GM18502 (cell line): ENCODE data around the gene KIF21A.

Source experiments
- ATAC-seq: cut with Tn5 transposase; IDR thresholded peaks from one replicate; pipeline ENCODE4 v1.9.1; 2021; ENCODE audit warnings: mild to moderate bottlenecking; ENCODE audit not compliant: unreplicated experiment, poor library complexity

Gene KIF21A

GRCh38 chr12:39390752-39391151, 52.2 kb downstream of the KIF21A start:
- no peak for ATAC-seq

DNA sequence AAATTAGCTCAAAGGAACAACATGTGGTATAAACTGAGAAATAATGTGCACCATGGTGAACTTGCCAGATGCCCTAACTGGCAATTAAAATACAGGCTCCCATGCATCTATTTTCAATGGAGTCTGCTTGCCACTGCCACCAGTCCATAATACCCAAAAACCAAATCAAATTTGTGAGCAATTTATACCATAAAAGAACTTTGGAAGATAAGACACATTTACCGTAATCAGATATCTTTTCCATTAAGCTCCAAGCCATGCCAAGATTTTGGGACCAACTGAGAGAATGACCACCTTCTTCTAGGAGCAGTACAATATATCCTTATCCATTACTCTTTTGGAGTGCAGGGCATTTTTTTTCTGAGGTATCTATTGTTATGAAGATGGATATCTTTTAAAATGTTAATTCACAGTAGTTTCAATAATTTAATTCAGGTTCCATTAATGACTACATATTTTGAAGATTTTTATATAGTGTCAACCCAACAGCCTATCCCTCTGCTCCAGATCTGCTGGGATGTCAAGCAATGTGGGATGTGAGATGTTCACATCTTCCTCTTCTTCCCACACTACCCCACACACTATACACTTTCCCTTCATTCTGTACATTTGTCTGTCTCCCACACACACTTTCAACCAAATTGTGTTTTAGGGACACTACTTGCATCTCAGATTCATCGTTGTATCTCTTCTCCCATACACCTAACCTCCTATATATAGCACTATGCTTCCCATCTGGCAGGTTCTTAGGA, 53.3 kb downstream of the KIF21A start:
- ATAC-seq = no peak

DNA sequence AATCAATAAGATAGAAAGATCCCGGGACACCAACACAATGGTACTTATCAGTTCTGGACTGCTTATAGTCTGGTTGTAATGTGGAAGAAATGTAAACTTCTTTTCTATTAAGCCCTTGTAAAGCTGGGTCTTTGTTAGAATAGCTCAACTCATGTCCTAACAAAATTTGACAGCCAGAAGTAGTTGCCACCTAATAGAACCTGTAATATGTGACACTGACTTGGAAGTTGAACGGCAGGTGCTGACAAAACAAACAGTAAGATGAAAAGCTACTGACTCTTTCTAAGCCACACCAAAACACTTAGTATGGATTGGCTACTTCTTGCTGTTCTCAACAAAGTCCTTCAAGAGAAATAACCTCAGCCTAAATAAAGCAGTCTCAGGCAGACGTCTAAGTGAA, 56.6 kb downstream of the KIF21A start:
- no peak for ATAC-seq

DNA sequence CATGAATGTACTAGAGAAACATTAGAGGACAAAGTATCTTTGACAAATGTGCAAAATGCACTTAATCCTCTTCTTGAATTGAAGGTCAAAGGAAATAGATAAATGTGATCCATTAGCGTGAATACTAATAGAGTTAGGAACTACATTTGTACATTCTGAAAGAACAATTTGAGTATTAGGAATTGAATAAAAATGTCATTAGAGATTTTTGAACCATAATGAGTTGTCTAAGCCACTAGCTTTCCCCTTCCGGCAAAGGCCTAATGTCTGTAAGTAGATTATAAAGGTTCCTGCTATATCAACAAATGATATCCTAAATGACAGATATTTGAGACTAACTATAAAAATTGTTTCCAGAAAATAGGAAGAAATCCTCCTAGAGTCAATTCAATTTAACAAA, 59.8 kb downstream of the KIF21A start:
- no peak for ATAC-seq

DNA sequence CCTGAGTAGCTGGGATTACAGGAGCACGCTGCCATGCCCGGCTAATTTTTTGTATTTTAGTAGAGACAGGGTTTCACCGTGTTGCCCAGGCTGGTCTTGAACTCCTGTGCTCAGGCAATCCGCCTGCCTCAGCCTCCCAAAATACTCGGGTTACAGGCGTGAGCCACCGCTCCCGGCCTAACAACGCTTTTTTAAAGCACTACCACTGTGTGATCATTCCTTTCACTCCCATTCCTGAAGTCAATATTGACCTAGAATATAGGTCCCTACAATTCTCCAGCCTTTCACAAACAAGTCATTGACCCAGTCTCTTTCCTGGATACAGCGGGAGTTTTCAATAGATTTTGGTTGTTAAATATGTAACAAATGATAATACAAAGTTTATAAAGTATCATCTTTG, 62.8 kb downstream of the KIF21A start:
- ATAC-seq = no peak

DNA sequence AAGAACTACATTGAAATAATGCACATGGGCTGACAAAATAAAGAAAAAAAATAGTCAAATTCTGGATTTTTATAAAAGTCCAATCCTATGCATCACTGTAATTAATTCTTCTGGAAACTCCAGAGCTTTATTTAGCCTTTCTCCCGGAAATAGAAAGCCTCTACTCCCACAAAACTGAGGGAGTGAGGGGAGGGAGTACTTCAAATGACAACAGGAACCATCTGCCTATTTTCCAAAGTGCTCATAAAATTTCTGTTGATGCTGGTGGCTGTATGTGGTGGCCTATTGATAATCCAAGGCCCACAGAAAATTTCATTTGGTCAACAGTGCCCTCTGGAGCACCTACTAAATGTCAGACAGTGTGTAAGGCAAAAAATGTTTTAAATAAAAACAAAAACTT, 64.6 kb downstream of the KIF21A start:
- ATAC-seq = no peak

- ATAC-seq = no peak
Measured at GRCh38 chr12:39375206-39375808, 67.6 kb downstream of the KIF21A start.

- ATAC-seq = peak; percentile 92
Measured at GRCh38 chr12:39372929-39373328, 70.0 kb downstream of the KIF21A start.

GRCh38 chr12:39372204-39372925, 70.6 kb downstream of the KIF21A start:
- ATAC-seq = peak; percentile 12

DNA sequence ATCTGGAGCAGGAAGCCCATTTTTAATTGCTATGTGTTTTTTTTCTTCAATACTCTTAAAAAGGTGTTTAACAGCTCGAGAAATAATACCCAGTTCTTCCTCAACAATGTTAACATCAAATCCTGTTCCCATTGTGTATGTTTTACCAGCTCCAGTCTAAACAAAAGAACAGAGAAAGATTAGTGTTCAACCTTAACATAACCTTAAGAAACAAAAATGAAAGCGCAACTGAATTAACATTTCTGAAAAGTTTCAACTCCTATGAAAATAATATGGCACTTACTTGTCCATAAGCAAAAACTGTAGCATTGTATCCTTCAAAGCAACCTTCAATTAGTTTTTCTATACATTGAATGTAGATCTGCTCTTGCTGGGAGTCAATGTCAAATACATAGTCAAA, 73.2 kb downstream of the KIF21A start:
- peak; percentile 26 for ATAC-seq

DNA sequence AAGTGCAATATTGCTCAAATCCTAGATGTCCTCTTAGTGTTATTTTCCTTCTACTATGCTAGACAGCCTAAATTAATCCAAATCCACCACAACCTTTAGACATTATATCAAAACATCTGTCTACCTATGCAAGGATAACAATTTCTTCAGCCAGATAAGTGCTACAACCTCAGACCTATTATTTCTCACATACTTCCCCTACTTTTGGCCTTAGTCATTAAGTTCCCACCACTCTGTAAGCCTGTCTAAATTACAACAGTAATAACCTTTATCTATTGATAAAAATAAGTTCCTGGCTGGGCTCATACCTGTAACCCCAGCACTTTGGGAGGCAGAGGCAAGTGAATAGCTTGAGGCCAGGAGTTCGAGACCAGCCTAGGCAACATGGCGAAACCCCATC, 74.0 kb downstream of the KIF21A start:
- no peak for ATAC-seq

DNA sequence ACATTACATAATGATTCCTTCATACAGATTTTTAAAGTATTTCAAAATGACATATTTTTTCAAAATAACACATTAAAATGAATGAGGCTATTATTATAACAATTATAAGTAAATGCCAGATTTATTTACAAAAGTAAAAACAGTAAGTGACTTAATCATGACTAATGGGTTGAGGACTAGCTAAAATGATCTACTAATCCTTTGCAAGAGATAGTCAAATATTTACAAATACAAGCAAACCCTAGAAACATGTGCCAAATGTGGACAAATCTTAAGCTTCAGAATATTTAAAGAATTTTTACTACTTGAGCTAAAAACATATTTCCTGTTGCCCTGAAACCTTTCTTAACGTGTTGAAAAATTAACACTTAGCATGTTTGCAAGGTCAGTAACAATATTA, 74.8 kb downstream of the KIF21A start:
- no peak for ATAC-seq

DNA sequence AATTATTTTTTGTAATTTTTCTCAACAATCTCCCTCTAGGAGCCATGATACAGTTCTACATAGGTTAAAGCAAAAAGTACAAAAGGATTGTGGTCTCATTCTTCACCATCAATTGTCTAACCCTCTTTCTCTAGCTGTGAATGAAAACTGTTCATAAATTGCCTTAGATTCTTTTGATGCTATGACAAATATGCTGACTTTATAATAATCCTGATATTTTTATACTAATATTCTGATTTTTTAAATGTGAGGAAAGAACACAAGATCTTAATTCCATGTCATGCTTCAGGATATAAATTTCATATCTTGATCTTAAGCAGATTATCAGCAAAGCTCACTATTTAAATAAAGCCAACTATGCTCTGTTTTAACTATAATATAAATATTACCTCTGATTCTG, 75.4 kb downstream of the KIF21A start:
- ATAC-seq = no peak

DNA sequence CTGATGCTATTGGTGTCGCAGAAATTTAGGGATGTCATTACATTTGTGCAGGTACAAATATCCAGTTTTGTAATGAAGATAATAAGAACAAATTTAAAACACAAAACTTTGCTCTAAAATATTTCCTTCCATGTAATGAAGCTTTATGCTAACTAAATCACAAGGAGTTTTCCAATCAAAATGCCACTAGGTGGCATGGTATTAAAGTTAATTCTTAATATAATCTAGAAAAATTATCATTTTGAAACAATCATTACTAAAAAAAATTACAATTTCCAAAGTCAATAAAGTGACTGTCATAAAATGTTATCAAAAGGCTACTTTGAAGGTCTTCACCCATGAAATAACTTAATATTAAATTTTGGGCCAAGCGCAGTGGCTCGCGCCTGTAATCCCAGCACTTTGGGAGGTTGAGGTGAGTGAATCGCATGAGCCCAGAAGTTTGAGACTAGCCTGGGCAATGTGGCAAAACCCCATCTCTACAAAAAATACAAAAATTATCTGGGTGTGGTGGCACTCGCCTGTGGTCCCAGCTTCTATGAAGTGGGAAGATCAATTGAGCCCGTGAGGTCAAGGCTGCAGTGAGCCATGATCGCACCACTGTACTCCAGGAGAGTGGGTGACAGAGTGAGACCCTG, 77.4 kb downstream of the KIF21A start:
- no peak for ATAC-seq

GRCh38 chr12:39364196-39364595, 78.7 kb downstream of the KIF21A start:
- no peak for ATAC-seq

DNA sequence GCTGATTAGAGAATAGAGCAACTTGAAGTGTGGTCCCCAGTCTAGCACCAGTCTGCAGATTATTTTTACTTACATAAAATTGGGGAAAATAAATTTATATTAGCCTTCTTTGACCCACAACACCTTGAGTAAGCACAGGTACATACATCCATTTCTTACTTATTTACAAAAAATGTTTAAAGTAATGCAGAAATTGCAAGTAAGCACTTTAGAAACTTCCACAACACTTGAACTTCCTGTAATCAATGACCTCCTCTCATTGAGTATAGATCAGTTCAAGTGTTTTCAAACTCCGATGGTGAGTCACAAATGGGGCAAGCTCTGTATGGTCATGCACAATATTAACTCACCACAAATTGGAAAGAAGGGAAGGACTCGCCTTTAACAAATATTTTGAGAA, 83.3 kb downstream of the KIF21A start:
- no peak for ATAC-seq

- no peak for ATAC-seq
Measured at GRCh38 chr12:39357041-39357440, 85.9 kb downstream of the KIF21A start.

GRCh38 chr12:39355841-39356240, 87.1 kb downstream of the KIF21A start:
- peak; percentile 51 for ATAC-seq

- ATAC-seq = no peak
Measured at GRCh38 chr12:39354955-39355354, 88.0 kb downstream of the KIF21A start.

GRCh38 chr12:39352471-39353017, 90.4 kb downstream of the KIF21A start:
- ATAC-seq = no peak

DNA sequence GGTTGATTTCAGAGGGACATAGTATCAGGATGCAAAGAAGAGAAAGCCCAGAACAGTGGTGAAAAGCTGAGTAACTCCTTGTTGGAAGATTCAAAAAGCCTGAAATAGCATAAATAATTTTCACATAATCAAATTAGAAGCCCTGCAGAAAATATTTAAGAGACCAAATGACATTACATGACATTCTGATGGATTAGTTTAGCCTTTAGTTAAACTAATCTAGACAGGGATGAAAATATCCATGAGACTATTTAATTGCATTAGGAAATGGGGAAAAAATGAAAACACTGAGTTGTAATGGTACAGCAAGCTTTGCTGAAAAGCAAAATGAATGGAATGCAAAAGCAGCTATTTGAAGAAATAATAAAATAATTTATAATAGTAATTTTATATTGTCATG, 91.8 kb downstream of the KIF21A start:
- no peak for ATAC-seq
